Left ventricle myocardium inferior (tissue), 1 donor: ENCODE measurements around the gene MORF4L2. TPM values are rescaled to one million over a fixed set of nuclear protein-coding genes. Genes with fewer than 3 reads are reported as not detected.

Experiments used
- DNase-seq: peaks from one replicate; pipeline ENCODE4 v3.0.0-alpha.2; 2020
- H3K27ac ChIP-seq: fragments of 200-600 bp; replicated peaks from 2 replicates; pipeline ENCODE4 v1.8.0; 2021
- H3K27me3 ChIP-seq: fragments of 200-600 bp; 2 replicates; pipeline ENCODE4 v1.8.0; 2021; ENCODE audit warnings: low read depth
- H3K36me3 ChIP-seq: fragments of 200-600 bp; 2 replicates; pipeline ENCODE4 v1.8.0; 2021
- H3K4me1 ChIP-seq: fragments of 200-600 bp; 2 replicates; pipeline ENCODE4 v1.8.0; 2021
- H3K4me3 ChIP-seq: fragments of 200-600 bp; 2 replicates; pipeline ENCODE4 v1.8.0; 2021; ENCODE audit warnings: mild to moderate bottlenecking, moderate library complexity
- H3K9me3 ChIP-seq: fragments of 200-600 bp; replicated peaks from 2 replicates; pipeline ENCODE4 v1.8.0; 2021
- intact Hi-C: fragments of 100-400 bp; cut with micrococcal nuclease; formaldehyde crosslinking; loops from one replicate; pipeline ENCODE4 v1.11.0; 2022
- long read RNA-seq: library from polyadenylated mRNA; unstranded; transcript quantifications from one replicate; pipeline ENCODE4 v2.0.0, GENCODE V29; 2021
- total RNA-seq: library from RNA; stranded (reverse); fragmentation: NEBNext Ultra II Directional; extraction: Animal tissue kit (Norgen Biotek cat#: 25700); gene quantifications from one replicate; pipeline ENCODE4 v1.2.1, GENCODE V29; 2021
- TF ChIP-seq, protein P1 (sequence below): fragments of 200-600 bp; IDR thresholded peaks from 2 replicates; pipeline ENCODE4 v1.8.0; 2021; ENCODE audit warnings: antibody characterized with exemption, mild to moderate bottlenecking, borderline replicate concordance
- donor health status: DM: no; HTN: yes; CAD: no; lungs with severe emphysema.

Gene MORF4L2
- total RNA-seq, result 156 TPM
- long read RNA-seq, transcript MORF4L2-210 (3 exons, 1,830 nt), result minor isoform, 6 of 76 reads
- long read RNA-seq, transcript MORF4L2-201 (4 exons, 1,824 nt), result minor isoform, 17 of 76 reads
- long read RNA-seq, transcript MORF4L2-203 (4 exons, 1,983 nt), result minor isoform, 6 of 76 reads
- long read RNA-seq, transcript MORF4L2-215 (4 exons, 451 nt), result major isoform, 19 of 76 reads
- long read RNA-seq, partial matches to known transcripts, result 0 of 76 reads
- long read RNA-seq, other reads (novel, unspliced or antisense), result 15 of 76 reads

DNA sequence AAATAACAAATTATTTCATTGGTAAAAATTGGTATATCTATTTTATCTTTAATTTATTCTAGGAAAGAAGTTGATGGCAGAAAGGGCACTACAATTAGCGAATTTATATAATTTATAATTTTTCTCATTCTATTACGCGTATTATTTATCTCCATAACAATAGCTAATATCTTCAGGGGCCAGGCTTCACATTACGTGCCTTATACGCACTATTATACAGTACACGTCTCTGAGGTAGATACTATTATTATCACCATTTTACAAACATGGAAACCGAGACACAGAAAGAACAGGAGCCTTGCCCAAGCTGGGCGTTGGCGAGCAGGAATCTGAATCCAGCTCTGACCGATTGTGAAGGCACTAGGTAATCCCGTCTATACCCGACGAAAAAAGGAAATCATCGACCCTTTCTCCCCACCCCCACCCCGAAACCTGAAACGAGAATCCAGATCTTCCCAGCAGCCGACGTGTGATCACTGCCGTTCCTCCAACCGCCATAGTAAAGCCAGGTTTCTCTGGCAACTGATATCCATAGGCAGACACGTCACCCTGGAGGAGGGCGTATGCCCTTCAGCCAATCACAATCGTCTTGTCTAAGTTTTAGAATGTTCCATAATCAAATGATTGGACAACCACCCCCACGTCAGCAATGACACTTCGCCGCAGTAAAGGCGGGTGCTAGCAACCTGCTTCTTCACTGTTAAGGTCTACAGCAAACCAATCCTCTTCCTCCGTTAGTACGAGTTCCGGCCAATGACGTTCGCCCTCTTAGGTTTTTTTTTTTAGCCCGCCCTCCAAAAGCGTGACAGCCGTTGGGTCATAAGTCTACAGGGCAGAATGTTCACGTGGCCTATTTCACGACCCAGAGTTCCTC lies at the start of gene MORF4L2:
TSS of gene MORF4L2 (minus strand) at position 501 of the 874 bp plus-strand sequence. CDS start 9,672 bp downstream, outside the sequence.
- H3K4me3 ChIP-seq, result peak within 1 kb of the TSS; percentile 75
- H3K27ac ChIP-seq, result peak within 1 kb of the TSS; percentile 98
- H3K27me3 ChIP-seq, result no peaks in the 10 kb centered on the region
- no peaks in the 10 kb centered on the region for H3K9me3 ChIP-seq
- DNase-seq, result peak; percentile 86
- TF ChIP-seq, protein P1, sequence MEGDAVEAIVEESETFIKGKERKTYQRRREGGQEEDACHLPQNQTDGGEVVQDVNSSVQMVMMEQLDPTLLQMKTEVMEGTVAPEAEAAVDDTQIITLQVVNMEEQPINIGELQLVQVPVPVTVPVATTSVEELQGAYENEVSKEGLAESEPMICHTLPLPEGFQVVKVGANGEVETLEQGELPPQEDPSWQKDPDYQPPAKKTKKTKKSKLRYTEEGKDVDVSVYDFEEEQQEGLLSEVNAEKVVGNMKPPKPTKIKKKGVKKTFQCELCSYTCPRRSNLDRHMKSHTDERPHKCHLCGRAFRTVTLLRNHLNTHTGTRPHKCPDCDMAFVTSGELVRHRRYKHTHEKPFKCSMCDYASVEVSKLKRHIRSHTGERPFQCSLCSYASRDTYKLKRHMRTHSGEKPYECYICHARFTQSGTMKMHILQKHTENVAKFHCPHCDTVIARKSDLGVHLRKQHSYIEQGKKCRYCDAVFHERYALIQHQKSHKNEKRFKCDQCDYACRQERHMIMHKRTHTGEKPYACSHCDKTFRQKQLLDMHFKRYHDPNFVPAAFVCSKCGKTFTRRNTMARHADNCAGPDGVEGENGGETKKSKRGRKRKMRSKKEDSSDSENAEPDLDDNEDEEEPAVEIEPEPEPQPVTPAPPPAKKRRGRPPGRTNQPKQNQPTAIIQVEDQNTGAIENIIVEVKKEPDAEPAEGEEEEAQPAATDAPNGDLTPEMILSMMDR, result no peak
- intact Hi-C loops, result no loop called here
- peaks cover 33% of the 10 kb centered on the region for H3K4me1 ChIP-seq
- H3K36me3 ChIP-seq, result peaks cover 20% of the 10 kb centered on the region

- intact Hi-C loops, result no loop called here
- no peak for DNase-seq
- H3K27me3 ChIP-seq, result no peaks in the 10 kb centered on the region
Measured at GRCh38 chrX:103734125-103734760, 47.7 kb upstream of the MORF4L2 start.

DNA sequence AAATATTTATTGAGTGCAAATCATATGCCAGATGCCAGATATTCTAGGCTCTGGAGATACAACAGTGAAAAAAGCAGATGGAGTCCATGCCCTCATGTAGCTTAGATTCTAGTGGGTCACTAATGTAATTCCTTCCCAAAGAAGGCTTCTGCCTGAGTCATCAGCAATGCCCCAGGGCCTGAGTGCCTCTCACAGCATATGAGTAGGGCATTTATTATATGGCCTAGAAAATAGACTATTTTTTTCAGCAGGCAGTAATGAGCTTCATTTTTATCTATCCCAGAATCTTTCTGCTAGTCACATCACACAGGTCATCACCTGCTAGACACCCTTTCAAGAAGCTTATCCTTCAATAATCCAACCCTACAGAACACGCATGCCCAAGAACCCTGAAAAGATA lies 46.5 kb upstream of the MORF4L2 start:
- Histone ChIP-seq H3K27me3 (no peaks in the 10 kb centered on the region), H3K27ac (no peak overlapping the region), H3K4me1 (peaks cover 8% of the 10 kb centered on the region), H3K4me3 (no peak overlapping the region), H3K36me3 (no peaks in the 10 kb centered on the region), H3K9me3 (no peaks in the 10 kb centered on the region)
- intact Hi-C loops, result no loop called here
- TF ChIP-seq, protein P1, result no peak
- no peak for DNase-seq

More at GRCh38 chrX:103734125-103734760, 47.7 kb upstream of the MORF4L2 start:
- no peaks in the 10 kb centered on the region for H3K9me3 ChIP-seq
- peaks cover 8% of the 10 kb centered on the region for H3K4me1 ChIP-seq
- no peak overlapping the region for H3K4me3 ChIP-seq
- H3K27ac ChIP-seq, result no peak overlapping the region
- no peaks in the 10 kb centered on the region for H3K36me3 ChIP-seq
- TF ChIP-seq, protein P1, result no peak

DNA sequence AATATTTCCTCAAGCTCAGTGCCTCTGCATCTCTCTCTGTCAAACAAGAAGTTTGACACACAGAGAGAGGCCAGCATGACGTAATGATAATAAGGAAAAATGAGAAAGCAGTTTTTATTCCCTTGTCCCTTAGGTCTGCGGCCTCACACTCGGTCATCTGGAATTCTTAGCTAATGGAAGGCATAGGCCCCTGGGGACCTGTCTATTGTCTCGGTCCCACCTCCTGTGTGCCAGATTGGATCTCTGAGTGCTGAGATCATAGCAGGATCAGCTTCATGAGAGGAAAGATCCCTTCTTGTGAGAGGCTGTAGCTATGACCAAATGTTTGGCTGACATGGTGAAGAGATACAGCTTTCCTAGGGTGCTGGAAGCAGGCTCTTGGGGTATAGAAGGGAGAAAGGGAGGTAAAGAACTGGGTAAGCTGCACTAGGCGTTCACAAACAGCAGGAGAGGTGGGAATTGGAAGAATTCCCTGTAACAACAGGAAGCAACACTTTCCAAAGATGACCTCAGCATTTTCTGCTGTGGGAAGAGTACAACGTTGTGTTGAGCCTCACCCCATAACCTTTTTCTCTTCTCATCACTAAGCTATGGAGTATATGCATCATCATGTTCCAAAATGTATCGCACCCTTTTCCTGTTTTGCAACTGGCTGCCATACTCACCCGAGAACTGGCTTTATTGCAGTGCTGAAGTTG lies 44.4 kb upstream of the MORF4L2 start:
- intact Hi-C loops, result no loop called here
- TF ChIP-seq, protein P1, result no peak
- Histone ChIP-seq H3K27ac (peak overlapping the region; percentile 72), H3K27me3 (no peaks in the 10 kb centered on the region), H3K36me3 (no peaks in the 10 kb centered on the region), H3K9me3 (no peaks in the 10 kb centered on the region), H3K4me3 (no peak overlapping the region), H3K4me1 (peaks cover 8% of the 10 kb centered on the region)
- DNase-seq, result peak; percentile 15
